EH (cell line): ENCODE data around the gene TMOD1.
"Not testable (repeated sequence)": the region's sequence is repeated elsewhere in the genome, so short reads cannot be mapped to it uniquely, and the experiment has no call there.

Experiments used
- DNase-seq: peaks from one replicate; pipeline ENCODE4 v3.0.0-alpha.2; 2015; ENCODE audit warnings: low read depth

The TMOD1 gene

DNA sequence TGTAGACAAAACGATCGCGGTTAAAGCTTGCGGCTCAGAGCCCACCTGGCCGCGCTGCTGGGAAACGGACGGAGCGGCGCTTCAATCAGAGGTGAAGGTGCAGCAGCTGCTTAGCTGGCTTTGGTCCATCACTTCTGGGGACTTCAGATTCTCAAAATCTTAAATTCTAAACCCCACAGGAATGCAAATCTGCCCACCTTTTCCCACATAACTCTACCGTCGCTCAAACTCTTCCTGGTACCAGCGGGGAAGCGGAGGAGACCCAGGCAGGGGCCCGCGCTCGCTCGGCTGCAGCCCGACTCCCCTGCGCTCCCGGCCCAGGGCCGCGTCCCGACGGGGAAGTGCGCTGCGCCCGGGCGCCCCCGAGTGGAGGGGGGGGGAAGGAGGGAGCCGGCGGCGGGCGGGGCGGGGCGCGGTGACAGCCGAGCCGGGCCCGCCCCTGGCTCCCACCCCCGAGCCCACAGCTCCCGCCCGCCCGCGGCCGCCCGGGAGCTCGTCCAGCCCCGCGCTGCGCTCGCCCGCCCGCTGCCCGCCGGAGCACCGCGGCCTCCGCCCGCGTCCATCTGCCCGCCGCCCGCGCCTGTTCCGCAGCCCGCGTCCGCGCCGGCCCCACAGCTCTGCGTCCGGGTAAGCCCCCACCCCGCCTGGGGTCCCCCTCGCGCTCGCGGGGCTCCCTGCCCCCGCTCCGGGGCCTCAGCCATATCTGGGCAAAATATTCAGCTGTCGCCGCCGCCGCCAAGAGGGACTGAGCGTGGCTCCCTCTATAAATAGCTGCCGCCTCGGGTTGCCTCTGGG, at the start of gene TMOD1:
Gene TMOD1 (plus strand): TSS at position 490 of the 795 bp plus-strand sequence. CDS start 22,523 bp downstream, outside the sequence.
- DNase-seq: peak; percentile 59

DNA sequence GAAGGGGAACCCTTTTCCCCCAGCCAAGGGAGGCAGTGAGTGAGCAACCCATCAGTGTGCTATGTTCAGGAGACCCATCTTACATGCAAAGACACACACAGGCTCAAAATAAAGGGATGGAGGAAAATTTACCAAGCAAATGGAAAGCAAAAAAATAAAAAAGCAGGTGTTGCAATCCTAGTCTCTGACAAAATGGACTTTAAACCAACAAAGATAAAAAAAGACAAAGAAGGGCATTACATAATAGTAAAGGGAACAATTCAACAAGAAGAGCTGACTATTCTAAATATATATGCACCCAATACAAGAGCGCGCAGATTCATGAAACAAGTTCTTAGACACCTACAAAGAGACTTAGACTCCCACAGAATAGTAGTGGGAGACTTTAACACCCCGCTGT, 47.9 kb upstream of the TMOD1 start:
- not testable (repeated sequence) for DNase-seq

DNA sequence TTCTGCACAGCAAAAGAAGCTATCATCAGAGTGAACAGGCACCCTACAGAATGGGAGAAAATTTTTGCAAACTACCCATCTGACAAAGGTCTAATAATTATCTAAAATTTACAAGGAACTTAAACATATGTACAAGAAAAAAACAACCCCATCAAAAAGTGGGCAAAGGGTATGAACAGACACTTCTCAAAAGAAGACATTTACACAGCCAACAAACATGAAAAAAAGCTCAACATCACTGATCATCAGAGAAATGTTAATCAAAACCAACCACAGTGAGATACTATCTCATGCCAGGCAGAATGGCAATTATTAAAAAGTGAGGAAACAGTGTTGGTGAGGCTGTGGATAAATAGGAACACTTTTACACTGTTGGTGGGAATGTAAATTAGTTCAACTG, 44.6 kb upstream of the TMOD1 start:
- not testable (repeated sequence) for DNase-seq

DNA sequence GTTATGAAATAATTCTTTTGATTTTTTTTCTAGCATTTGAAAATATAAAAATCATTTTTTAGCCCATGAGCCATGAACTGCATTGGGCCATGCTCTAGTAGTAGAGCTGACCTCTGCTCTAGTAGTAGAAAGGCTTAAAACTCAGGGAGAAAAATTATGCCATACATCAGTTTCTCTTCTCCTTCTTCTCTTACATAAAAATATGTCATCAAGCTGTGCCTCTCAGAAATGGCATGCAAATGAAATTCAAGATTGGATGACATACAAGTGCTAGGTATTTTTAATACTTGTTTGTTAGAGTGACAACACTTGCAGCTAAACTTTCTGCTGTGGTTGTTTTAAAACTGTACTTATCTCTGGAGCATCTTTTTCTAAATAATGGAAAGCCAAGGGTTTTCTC, 42.1 kb upstream of the TMOD1 start:
- DNase-seq: no peak

DNA sequence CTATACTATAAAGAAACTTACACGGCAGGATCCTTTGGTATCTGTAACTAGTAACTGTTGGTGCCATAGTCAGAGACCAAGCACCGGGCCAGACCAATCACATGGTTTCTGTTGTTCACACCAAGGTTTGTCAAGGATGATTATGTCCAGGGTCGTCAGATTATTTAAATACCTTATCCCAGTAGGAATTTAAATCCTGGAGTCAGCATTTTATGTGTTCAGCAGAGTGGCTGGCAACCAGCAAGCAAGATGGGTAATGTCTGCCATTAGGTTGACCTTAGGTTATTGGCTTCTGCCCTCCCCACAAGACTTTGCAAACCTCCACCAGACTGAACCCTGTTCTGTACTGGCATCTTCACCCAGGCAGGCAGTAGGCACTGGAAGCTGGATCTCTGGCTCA, 39.3 kb upstream of the TMOD1 start:
- DNase-seq: no peak

DNA sequence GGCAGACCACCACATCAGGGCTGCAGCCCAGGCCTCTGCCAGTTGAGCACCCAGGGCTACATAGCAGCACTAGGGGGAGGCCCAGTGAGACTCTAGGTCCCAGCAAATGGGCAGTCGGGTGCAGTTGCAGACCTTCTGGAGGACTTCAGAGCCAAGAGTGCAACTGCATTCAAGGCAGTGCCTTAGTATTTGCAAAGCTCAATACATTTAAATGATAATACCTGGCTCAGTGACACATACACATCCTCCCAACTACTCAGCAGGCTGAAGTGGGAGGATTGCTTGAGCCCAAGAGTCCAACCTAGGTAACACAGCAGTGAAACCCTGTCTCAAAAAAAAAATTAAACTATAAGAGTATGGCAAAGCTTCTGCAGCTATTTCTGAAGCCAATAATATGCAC, 38.6 kb upstream of the TMOD1 start:
- no peak for DNase-seq

DNA sequence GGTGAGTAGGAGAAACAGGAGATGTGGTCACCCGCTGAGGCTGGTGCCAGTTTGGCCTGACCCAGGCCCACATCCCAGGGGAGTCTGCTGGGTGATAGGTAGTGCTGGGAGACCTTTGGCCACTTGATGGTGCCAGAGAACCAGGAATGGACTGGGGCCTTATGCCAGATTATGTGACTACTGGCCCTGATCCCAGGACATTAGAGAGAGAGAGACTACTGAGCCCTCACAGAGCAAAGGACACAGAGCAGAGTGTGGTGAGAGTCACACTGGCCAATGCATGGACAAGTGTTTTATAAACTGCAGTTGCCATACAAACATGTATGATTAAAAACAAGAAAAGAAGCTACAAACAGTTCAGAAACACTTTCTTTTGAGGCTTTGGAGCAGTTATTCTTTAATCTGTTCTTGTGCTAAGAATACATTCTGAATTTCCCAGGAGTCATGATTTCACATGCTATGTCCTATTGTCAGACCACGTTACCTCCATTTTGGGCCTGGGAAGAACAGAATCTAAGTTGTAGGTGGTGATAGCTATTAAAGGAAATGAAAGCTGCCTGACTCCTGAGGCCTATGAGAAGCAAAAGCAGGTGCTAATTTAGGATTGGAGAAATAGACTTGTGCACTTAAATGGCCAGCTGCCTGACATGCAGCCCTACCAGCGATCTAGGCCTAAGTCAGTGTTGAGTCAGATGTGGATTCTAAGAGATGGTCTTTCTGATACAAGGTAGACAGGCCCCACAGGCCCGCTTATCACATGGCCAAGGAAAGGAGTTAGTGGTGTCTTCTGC, 32.6 kb upstream of the TMOD1 start:
- peak; percentile 78 for DNase-seq

DNA sequence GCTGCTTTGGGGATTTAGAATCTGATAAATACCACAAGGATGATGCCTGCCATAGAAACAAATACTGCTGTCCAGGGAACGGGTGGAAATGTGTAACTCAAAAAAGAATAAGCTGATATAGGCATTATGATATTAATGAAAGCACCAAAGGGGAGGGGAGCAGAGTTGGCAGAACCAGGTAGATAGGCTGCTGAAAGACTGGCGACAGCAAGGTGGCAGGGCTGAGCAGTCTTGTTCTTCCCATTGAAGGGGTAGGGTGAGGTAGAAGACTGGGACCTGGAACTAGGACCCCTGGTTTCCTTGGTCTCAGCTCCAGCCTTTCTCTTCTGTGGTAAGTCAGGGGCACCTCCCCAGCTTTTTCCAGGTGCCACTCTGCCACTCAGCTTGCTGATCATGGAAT, 31.4 kb upstream of the TMOD1 start:
- no peak for DNase-seq

DNA sequence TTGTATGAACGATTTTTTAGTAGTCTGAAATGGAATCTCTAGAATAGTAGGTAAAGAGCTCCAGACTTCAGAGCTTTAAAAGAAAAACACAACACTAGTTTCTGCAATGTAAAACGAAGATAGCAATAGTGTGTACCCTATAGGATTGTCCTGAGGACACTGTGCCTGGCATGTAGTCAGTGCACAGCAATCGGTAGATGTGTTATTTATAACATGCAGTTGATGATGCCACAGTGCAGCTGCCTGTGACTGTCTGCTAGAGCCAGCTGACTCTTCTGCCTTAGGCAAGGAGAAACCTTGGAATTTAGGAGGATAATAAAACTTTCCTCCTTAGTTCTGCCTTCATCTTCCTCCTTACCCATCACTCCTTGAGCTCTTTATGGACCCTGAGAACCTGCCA, 27.7 kb upstream of the TMOD1 start:
- DNase-seq: peak; percentile 6

DNA sequence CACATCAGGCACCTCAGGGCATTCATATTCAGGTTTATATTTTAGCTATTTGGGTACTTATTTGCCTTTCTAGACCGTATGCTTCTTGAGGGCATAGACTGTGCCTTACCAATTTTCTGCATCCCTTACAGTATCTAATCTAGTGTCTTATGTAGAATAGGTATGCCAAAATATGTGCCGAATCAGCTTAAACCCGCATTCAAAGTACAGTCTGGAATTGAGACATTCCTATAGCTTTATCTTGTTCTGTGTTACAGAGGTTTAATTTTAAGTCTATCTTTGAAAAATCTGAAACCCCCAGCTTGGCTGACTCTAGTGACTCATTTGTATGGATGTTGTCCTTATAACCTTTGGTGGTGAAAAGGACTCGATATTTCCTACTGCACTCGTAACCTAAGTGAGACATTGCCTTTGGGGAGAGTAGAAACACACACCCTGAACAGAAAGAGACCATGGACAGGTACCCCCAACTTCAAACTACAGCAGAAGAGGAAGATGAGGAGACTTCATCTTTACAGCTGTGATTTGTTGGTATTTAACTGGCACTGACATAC, 27.0 kb upstream of the TMOD1 start:
- DNase-seq: peak; percentile 46

DNA sequence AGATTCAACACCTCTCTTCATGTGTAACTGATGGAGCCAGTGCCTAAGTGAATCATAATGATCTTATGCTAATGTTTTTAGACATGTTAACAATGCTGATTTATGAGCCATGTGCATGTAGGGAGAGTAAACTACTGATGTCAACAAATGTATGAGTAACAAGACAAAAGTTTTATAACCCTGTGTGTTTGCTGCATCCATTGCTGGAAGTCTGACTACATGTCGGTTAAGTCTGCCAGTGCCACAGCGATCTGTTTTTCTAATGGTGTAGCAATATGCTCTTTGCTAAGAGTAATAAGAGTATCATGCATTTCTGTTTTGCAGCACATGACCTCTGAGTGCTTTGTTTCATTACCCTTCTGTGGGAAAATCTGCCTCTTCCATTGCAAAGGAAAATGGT, 26.4 kb upstream of the TMOD1 start:
- DNase-seq: peak; percentile 60

DNA sequence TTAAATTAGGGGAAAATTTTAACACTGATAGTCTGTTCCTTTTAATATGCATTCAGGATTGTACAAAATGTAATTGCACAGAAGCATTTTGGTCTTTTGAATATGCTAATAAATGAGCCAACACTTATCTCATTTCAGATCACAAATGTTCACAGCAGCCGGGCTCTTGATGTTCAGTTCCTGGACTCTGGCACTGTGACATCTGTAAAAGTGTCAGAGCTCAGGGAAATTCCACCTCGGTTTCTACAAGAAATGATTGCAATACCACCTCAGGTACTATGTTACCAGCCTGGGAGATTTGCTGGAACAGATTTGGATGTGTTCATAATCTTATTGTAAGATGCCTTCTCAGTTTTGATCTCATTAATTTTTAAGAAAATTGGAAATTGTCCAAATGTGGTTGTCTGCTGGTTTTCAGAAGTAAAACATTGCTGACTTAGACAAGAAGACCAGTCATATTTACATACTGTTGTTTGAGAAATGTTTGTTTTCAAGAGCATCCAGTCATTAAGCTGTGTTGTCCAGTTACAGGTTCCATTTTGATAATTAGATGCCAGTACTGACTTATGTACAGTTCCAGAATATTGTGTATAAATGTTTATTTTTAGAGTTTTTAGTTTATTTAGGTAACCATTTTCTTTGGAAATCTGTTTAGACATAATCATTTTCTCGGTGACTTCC, 23.0 kb upstream of the TMOD1 start:
- no peak for DNase-seq

DNA sequence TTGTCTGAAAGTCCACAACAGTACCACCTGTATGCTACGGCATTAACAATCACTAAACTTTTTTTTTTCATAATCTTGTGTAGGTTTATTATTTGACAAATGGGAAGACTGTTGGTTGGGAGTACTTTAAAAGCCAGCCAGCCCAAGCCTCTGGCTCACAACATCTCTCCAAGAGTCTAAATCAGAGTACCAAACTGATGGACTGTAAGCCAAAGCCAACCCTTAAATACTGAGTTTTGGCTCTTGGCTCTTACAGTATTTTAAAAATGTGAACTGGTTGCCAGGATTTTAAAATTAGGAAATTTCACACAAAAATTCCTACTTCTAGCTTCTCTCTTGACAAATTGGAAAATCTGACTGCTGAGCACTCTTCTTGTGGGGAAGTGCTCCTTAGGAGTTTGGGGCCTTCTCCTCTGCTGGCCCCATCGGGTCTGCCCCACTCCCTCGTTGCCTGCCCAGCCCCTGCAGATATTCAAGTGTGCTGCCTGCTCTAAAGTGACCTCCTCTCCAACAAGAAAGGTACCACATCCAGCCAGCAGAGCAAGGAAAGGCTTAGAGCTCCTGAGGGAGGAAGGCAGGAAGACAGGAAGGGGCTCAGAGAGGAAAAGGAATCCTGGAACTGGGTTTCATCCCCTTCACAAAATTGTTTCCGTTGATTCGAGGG, 21.8 kb upstream of the TMOD1 start:
- no peak for DNase-seq

DNA sequence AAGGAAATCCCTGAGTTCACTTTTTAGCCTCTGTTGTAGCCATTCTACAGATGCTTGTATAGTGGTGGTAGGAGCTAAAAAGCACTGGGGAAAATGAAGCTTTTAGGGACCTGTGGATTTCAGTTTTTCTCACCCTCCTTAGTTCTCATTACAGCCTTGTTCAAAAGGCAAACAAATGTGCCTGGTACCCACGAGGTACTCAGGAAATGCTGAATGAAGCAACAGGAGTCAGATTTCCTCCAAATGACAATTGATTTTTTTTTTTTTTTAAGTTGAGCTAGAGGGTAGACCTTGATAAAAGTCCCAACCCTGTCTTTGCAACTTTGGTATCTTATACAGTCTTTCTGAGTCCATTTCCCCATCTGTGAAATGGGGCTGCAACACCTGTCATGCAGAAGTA, 21.3 kb upstream of the TMOD1 start:
- no peak for DNase-seq

DNA sequence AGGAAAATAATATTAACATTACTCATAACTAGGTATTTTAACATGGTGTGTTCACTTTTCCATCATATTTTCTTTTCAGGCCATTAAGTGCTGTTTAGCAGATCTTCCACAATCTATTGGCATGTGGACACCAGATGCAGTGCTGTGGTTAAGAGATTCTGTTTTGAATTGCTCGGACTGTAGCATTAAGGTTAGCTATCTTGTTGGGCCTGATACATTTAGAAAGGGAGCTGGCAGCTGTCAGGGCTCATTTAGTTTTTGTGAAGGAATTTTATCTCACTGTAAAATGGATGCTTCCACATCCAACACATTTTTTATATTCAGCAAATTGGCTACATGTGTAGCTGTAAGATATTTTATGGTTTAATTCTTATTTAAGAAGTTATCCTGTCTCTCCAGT, 20.7 kb upstream of the TMOD1 start:
- DNase-seq: peak; percentile 20

DNA sequence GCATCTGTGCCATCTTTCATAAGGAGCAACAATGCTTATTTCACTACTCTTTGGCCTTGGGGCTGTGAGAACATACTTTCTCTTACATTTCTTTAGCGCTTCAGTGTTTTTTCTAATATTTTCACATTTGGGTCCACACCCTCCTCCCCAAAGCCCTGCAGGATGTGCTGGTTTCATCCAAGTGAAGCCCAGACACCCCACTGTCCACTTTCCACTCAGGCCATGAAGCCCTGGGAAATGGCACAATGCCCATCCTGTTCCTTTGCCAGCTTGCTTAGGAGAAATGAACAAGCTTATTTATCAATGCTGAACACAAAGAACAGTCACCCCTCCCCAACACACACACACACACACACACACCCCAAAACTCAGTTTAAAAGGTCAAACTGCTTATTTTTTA, 17.3 kb upstream of the TMOD1 start:
- no peak for DNase-seq

DNA sequence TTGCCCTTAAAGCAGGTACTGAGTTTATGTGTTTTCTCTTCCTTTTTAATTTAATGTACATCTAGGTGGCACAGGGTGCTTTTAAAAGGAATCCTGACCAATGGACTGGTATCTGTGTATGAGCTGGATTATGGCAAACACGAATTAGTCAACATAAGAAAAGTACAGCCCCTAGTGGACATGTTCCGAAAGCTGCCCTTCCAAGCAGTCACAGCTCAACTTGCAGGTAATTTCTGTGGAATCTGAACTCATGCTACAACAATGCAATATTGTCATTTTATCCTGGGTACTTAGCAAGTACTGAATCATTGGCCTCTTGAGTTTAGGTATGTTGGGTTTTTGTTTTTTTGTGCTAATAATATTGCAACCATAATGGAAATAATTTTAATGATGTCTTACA, 14.4 kb upstream of the TMOD1 start:
- DNase-seq: no peak

DNA sequence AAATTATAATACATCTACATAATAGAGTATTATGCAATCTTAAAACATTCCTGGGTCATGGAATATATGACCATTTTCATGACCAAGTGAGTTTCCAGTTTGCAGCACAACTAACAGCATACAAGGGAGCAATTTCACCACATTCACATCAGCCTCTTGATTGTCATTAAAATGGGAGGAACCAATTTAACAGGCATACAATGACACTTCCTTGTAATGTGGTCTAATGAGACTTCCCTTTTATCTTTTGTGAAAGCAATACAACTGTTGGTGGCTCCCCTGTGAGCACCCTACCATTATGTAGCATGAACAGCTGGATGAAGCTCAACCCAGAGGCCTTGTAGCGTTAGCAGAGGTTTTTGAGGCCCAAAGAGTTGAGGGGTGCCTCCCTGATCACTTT, 13.6 kb upstream of the TMOD1 start:
- no peak for DNase-seq

DNA sequence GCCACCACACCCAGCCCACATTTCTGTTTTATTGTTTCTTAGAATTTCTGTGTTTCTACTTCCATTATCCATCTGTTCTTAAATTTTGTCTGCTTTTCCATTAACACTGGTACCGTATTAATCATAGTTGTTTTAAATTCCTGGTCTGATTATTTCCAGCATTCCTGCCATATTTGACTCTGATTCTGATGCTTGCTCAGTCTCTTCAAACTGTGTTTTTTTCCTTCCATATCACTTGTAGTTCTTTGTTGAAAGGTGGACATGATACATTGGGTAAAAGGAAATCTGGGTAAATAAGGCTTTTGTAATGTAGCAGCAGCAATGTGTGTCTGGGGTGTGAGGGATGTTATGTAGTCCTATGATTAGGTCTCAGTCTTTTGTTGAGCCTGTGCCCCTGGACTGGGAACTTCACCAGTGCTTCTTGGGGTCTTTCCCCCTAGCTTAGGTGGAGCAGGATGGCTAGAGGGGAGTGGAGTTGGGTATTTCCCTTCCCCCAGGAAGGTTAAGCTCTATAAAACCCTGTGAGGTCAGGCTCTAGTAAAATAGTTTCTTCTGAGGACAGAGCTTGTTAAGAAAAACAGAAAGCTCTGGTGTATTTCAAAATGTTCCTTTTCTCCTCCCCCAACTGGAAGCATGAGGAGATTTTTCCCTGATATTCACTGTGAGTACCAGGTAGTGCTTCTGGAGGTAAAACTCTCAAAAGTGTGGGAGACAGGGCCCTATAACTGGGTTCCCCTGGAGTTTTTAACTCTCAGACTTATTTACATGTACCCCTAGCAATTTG, 10.1 kb upstream of the TMOD1 start:
- DNase-seq: peak; percentile 16

DNA sequence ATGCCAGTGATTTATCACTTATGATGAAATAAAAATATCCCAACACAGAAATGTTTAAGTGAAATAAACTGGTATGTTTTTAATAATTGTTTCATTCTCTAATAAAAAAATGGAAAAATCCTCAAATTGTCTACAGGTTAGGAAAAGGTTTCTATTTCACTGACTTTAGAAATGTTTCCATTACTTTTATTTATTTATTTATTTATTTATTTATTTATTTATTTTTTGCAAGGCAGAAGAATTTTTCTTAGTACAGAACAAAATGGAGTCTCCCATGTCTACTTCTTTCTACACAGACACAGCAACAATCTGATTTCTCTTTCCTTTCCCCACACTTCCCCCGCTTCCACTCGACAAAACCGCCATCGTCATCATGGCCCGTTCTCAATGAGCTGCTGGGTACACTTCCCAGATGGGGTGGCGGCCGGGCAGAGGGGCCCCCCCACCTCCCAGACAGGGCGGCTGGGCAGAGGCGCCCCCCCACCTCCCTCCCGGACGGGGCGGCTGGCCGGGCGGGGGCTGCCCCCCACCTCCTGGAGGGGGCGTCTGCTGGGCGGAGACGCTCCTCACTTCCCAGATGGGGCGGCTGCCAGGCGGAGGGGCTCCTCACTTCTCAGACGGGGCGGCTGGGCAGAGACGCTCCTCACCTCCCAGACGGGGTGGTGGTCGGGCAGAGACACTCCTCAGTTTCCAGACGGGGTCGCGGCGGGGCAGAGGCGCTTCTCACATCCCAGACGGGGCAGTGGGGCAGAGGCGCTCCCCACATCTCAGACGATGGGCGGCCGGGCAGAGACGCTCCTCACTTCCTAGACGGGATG, 3.7 kb upstream of the TMOD1 start:
- not testable (repeated sequence) for DNase-seq
